Mesenchymal stem cell (in vitro differentiated cells and primary cell): Measurements from ENCODE around the gene KANSL3.

ENCODE experiments used
- DNase-seq: peaks from one replicate; pipeline ENCODE4 v3.0.0-alpha.2; 2013
- H2AFZ ChIP-seq: one replicate; pipeline ENCODE4 v1.6.1; 2013; ENCODE audit warnings: low read depth, mild to moderate bottlenecking, control low read depth, inconsistent platforms, low read length, moderate library complexity
- H2AK5ac ChIP-seq: 2 replicates; pipeline ENCODE4 v1.6.1; 2013; ENCODE audit warnings: low read length, moderate library complexity, mild to moderate bottlenecking, inconsistent platforms; ENCODE audit not compliant: severe bottlenecking
- H2BK120ac ChIP-seq: one replicate; pipeline ENCODE4 v1.6.1; 2013; ENCODE audit warnings: low read depth, mild to moderate bottlenecking, inconsistent platforms, low read length, moderate library complexity
- H2BK12ac ChIP-seq, 2 experiments: one replicate each; pipeline ENCODE4 v1.6.1; 2013; ENCODE audit warnings: inconsistent platforms in 2 of 2, low read length in 2 of 2, mild to moderate bottlenecking in 2 of 2, moderate library complexity in 2 of 2, control low read depth in 1 of 2
- H2BK15ac ChIP-seq: one replicate; pipeline ENCODE4 v1.6.1; 2013; ENCODE audit warnings: mild to moderate bottlenecking, low read depth, inconsistent platforms; ENCODE audit not compliant: poor library complexity, severe bottlenecking
- H2BK5ac ChIP-seq: 2 replicates; pipeline ENCODE4 v1.6.1; 2013; ENCODE audit warnings: low read depth, mild to moderate bottlenecking, low read length, control low read depth, inconsistent platforms; ENCODE audit not compliant: poor library complexity, severe bottlenecking
- H3K14ac ChIP-seq, 2 experiments: one replicate each; pipeline ENCODE4 v1.6.1; 2013; ENCODE audit warnings: inconsistent platforms in 2 of 2, low read length in 2 of 2, control low read depth in 1 of 2, mild to moderate bottlenecking in 1 of 2, moderate library complexity in 1 of 2
- H3K18ac ChIP-seq, 2 experiments: one replicate each; pipeline ENCODE4 v1.6.1; 2013; ENCODE audit warnings: inconsistent platforms in 2 of 2, low read length in 2 of 2, control low read depth in 1 of 2, low read depth in 1 of 2, mild to moderate bottlenecking in 1 of 2
- H3K23ac ChIP-seq, 2 experiments: one replicate each; pipeline ENCODE4 v1.6.1; 2013; ENCODE audit warnings: inconsistent platforms in 2 of 2, low read length in 2 of 2, mild to moderate bottlenecking in 2 of 2, moderate library complexity in 2 of 2, control low read depth in 1 of 2
- H3K27ac ChIP-seq: 2 replicates; pipeline ENCODE4 v1.5.1; 2013; ENCODE audit warnings: mild to moderate bottlenecking, moderate library complexity, low read length, control low read depth, inconsistent platforms; ENCODE audit not compliant: poor library complexity, severe bottlenecking
- H3K27me3 ChIP-seq, 2 experiments: 2 replicates each; pipeline versions ENCODE4 v1.6.1 to v1.7.0; 2013; ENCODE audit warnings: low read length in 2 of 2, mild to moderate bottlenecking in 2 of 2, moderate library complexity in 2 of 2, control low read depth in 1 of 2, inconsistent platforms in 1 of 2; ENCODE audit not compliant: control insufficient read depth in 1 of 2, insufficient read depth in 1 of 2
- H3K36me3 ChIP-seq, 2 experiments: 2 replicates each; pipeline versions ENCODE4 v1.6.1 to v1.7.0; 2013; ENCODE audit warnings: low read length in 2 of 2, control low read depth in 1 of 2, inconsistent platforms in 1 of 2, low read depth in 1 of 2, mild to moderate bottlenecking in 1 of 2; ENCODE audit not compliant: insufficient read depth in 2 of 2, control insufficient read depth in 1 of 2
- H3K4ac ChIP-seq, 2 experiments: one replicate each; pipeline ENCODE4 v1.6.1; 2013; ENCODE audit warnings: inconsistent platforms in 2 of 2, low read length in 2 of 2, mild to moderate bottlenecking in 2 of 2, moderate library complexity in 2 of 2, control low read depth in 1 of 2, low read depth in 1 of 2
- H3K4me1 ChIP-seq: 2 replicates; pipeline ENCODE4 v1.6.1; 2013; ENCODE audit warnings: low read depth, low read length, control low read depth; ENCODE audit not compliant: control insufficient read depth, insufficient read depth
- H3K4me2 ChIP-seq: 2 replicates; pipeline ENCODE4 v1.6.1; 2013; ENCODE audit warnings: low read length, mild to moderate bottlenecking, inconsistent platforms; ENCODE audit not compliant: poor library complexity, severe bottlenecking
- H3K4me3 ChIP-seq, 2 experiments: 2 replicates each; pipeline versions ENCODE4 v1.5.1 to v1.7.0; 2013; ENCODE audit warnings: low read length in 2 of 2, mild to moderate bottlenecking in 2 of 2, control low read depth in 1 of 2, low read depth in 1 of 2; ENCODE audit not compliant: insufficient read depth in 1 of 2
- H3K79me1 ChIP-seq: replicated peaks from 2 replicates; pipeline ENCODE4 v1.6.1; 2013; ENCODE audit warnings: mild to moderate bottlenecking, control low read depth, low read length, inconsistent platforms; ENCODE audit not compliant: poor library complexity, severe bottlenecking
- H3K9ac ChIP-seq: 2 replicates; pipeline ENCODE4 v1.7.0; 2013; ENCODE audit warnings: mild to moderate bottlenecking, low read length, moderate library complexity
- H3K9me3 ChIP-seq: 2 replicates; pipeline ENCODE4 v1.7.0; 2013; ENCODE audit warnings: mild to moderate bottlenecking, low read length; ENCODE audit not compliant: control insufficient read depth
- H4K8ac ChIP-seq: one replicate; pipeline ENCODE4 v1.6.1; 2013; ENCODE audit warnings: inconsistent platforms, mild to moderate bottlenecking, low read length, moderate library complexity
- H4K91ac ChIP-seq: one replicate; pipeline ENCODE4 v1.6.1; 2013; ENCODE audit warnings: mild to moderate bottlenecking, low read length, inconsistent platforms
- WGBS: methylation state at CpG from one replicate; pipeline ENCODE4 v1.1.7; 2013; ENCODE audit warnings: mixed read lengths; 5-methylcytosine and 5-hydroxymethylcytosine counted together

Gene KANSL3

GRCh38 chr2:96584017-96584416, 54.1 kb downstream of the KANSL3 start:
- no peaks in the 10 kb centered on the region for H3K27me3 ChIP-seq
- H3K4ac ChIP-seq: no peak overlapping the region
- no peak overlapping the region for H2AFZ ChIP-seq
- no peak overlapping the region for H2BK15ac ChIP-seq
- no peak overlapping the region for H2AK5ac ChIP-seq
- no peak overlapping the region for H4K8ac ChIP-seq
- DNase-seq: no peak
- peaks cover 4 to 9% of the 10 kb centered on the region in 2 experiments for H3K36me3 ChIP-seq
- 67% methylated on average over 1 of the region's 4 CpGs for WGBS
- no peaks in the 10 kb centered on the region for H3K9me3 ChIP-seq
- H4K91ac ChIP-seq: no peak overlapping the region
- H3K14ac ChIP-seq: no peak overlapping the region
- no peak overlapping the region for H3K18ac ChIP-seq
- H2BK12ac ChIP-seq: no peak overlapping the region
- no peak overlapping the region for H3K9ac ChIP-seq
- no peak overlapping the region for H3K27ac ChIP-seq
- H2BK120ac ChIP-seq: no peak overlapping the region
- no peak overlapping the region for H3K4me2 ChIP-seq
- H3K4me3 ChIP-seq: no peak overlapping the region
- H2BK5ac ChIP-seq: no peak overlapping the region
- peaks cover 7% of the 10 kb centered on the region for H3K79me1 ChIP-seq
- H3K4me1 ChIP-seq: peaks cover 4% of the 10 kb centered on the region
- no peak overlapping the region for H3K23ac ChIP-seq

- H3K27ac ChIP-seq: no peak overlapping the region
- no peak overlapping the region for H2AK5ac ChIP-seq
- H3K36me3 ChIP-seq: peaks cover 4 to 9% of the 10 kb centered on the region in 2 experiments
- no peak overlapping the region for H3K18ac ChIP-seq
- no peak overlapping the region for H3K9ac ChIP-seq
- H3K4ac ChIP-seq: no peak overlapping the region
- H3K23ac ChIP-seq: no peak overlapping the region
- H2BK15ac ChIP-seq: no peak overlapping the region
- H2BK120ac ChIP-seq: no peak overlapping the region
- no peaks in the 10 kb centered on the region for H3K27me3 ChIP-seq
- H3K9me3 ChIP-seq: no peaks in the 10 kb centered on the region
- no peak overlapping the region for H3K4me3 ChIP-seq
- no peaks in the 10 kb centered on the region for H3K79me1 ChIP-seq
- no peak overlapping the region for H2BK12ac ChIP-seq
- no peak overlapping the region for H3K14ac ChIP-seq
- no peak overlapping the region for H4K8ac ChIP-seq
- no peak overlapping the region for H2AFZ ChIP-seq
- H3K4me2 ChIP-seq: no peak overlapping the region
- no peak overlapping the region for H2BK5ac ChIP-seq
- no peak for DNase-seq
- H4K91ac ChIP-seq: no peak overlapping the region
- peaks cover 1% of the 10 kb centered on the region for H3K4me1 ChIP-seq
- WGBS: 84% methylated on average over 4 of the region's 4 CpGs
Measured at GRCh38 chr2:96580771-96581170, 57.3 kb downstream of the KANSL3 start.

GRCh38 chr2:96579422-96579821, 58.7 kb downstream of the KANSL3 start:
- Histone ChIP-seq H3K4ac (no peak overlapping the region), H2AK5ac (no peak overlapping the region), H3K4me1 (peaks cover 1% of the 10 kb centered on the region), H2BK120ac (no peak overlapping the region), H4K8ac (no peak overlapping the region), H3K27me3 (no peaks in the 10 kb centered on the region), H2AFZ (no peak overlapping the region), H3K23ac (no peak overlapping the region), H3K9ac (no peak overlapping the region), H3K9me3 (no peaks in the 10 kb centered on the region), H2BK12ac (no peak overlapping the region), H3K14ac (no peak overlapping the region), H3K18ac (no peak overlapping the region), H2BK15ac (no peak overlapping the region), H3K4me2 (no peak overlapping the region), H3K36me3 (peaks cover 4% of the 10 kb centered on the region in 2 experiments), H3K27ac (no peak overlapping the region), H3K79me1 (no peaks in the 10 kb centered on the region), H3K4me3 (no peak overlapping the region), H2BK5ac (no peak overlapping the region), H4K91ac (no peak overlapping the region)
- DNase-seq: no peak
- 91% methylated on average over 1 of the region's 2 CpGs for WGBS

- no peak overlapping the region for H4K91ac ChIP-seq
- no peak overlapping the region for H2BK5ac ChIP-seq
- no peak overlapping the region for H2AFZ ChIP-seq
- no peak overlapping the region for H3K4ac ChIP-seq
- no peaks in the 10 kb centered on the region for H3K79me1 ChIP-seq
- no peak overlapping the region for H4K8ac ChIP-seq
- H2BK15ac ChIP-seq: no peak overlapping the region
- H3K18ac ChIP-seq: no peak overlapping the region
- H2BK12ac ChIP-seq: no peak overlapping the region
- no peak for DNase-seq
- H3K9me3 ChIP-seq: no peaks in the 10 kb centered on the region
- H2AK5ac ChIP-seq: no peak overlapping the region
- WGBS: 88% methylated on average over 3 of the region's 3 CpGs
- no peak overlapping the region for H3K23ac ChIP-seq
- H3K9ac ChIP-seq: no peak overlapping the region
- H3K27me3 ChIP-seq: no peaks in the 10 kb centered on the region
- H2BK120ac ChIP-seq: no peak overlapping the region
- no peak overlapping the region for H3K4me2 ChIP-seq
- H3K27ac ChIP-seq: no peak overlapping the region
- H3K4me3 ChIP-seq: no peak overlapping the region
- no peak overlapping the region for H3K14ac ChIP-seq
- H3K4me1 ChIP-seq: no peaks in the 10 kb centered on the region
- H3K36me3 ChIP-seq: peaks cover 4% of the 10 kb centered on the region in 2 experiments
Measured at GRCh38 chr2:96578731-96579130, 59.4 kb downstream of the KANSL3 start.
